Muscle of leg (tissue), 16 donors: ENCODE results near the gene FYCO1. TPM values are rescaled to one million over a fixed set of nuclear protein-coding genes. Genes with fewer than 3 reads are reported as not detected.
A peak's percentile ranks its signal among the peaks of the same experiment; 100 is the strongest.
"Not testable (repeated sequence)": the region's sequence is repeated elsewhere in the genome, so short reads cannot be mapped to it uniquely, and the experiment has no call there.

Experiments used
- DNase-seq: peaks from one replicate; pipeline ENCODE4 v3.0.0; 2013
- H3K27ac ChIP-seq: one replicate; pipeline ENCODE4 v1.5.1; 2013; ENCODE audit warnings: mild to moderate bottlenecking, low read length, control low read depth
- H3K27me3 ChIP-seq: one replicate; pipeline ENCODE4 v1.6.1; 2013; ENCODE audit warnings: low read length; ENCODE audit not compliant: control insufficient read depth, insufficient read depth
- H3K36me3 ChIP-seq: one replicate; pipeline ENCODE4 v1.6.1; 2013; ENCODE audit warnings: low read length; ENCODE audit not compliant: control insufficient read depth, insufficient read depth
- H3K4me1 ChIP-seq: one replicate; pipeline ENCODE4 v1.6.1; 2013; ENCODE audit warnings: low read length; ENCODE audit not compliant: control insufficient read depth, insufficient read depth
- H3K4me3 ChIP-seq: one replicate; pipeline ENCODE4 v1.5.1; 2013; ENCODE audit warnings: low read length, control low read depth
- H3K9me3 ChIP-seq: replicated peaks from 2 replicates; pipeline ENCODE4 v1.6.1; 2013; ENCODE audit warnings: low read depth, low read length; ENCODE audit not compliant: control insufficient read depth
- WGBS: methylation state at CpG from one replicate; pipeline ENCODE4 v1.1.5; 2013; ENCODE audit warnings: missing lambda C conversion rate; ENCODE audit not compliant: insufficient coverage; 5-methylcytosine and 5-hydroxymethylcytosine counted together
- long read RNA-seq, 11 donors: transcript quantifications; one replicate each; lab custom pipeline, GENCODE V29; 2026
- polyA plus RNA-seq, 8 donors: library from polyadenylated mRNA; unstranded; fragments of 120-200 nt; gene quantifications; one replicate each; pipeline versions ENCODE4 v1.2.1 to v1.2.3, GENCODE V29; 2013; ENCODE audit warnings: inconsistent platforms in 1 of 8, low replicate concordance in 1 of 8; ENCODE audit not compliant: insufficient read length in 8 of 8, insufficient read depth in 1 of 8
- total RNA-seq: library from RNA; stranded (reverse); fragments of 120-200 nt; gene quantifications from one replicate; pipeline ENCODE4 v1.2.4, GENCODE V29; 2013

FYCO1 gene
- total RNA-seq (18.6 TPM), polyA plus RNA-seq (10 to 100 TPM; 22.7 to 33.6 (median 25.6) TPM)
- long read RNA-seq, donor 1, partial matches to known transcripts, result 22 of 22 reads
- long read RNA-seq, donor 1, other reads (novel, unspliced or antisense), result 0 of 22 reads
- long read RNA-seq, donor 2, result 0 reads
- long read RNA-seq, donor 3, full-length matches to known transcripts, result 5 of 5 reads
- long read RNA-seq, donor 3, partial matches to known transcripts, result 0 of 5 reads
- long read RNA-seq, donor 3, other reads (novel, unspliced or antisense), result 0 of 5 reads
- long read RNA-seq, donor 4, full-length matches to known transcripts, result 1 of 1 reads
- long read RNA-seq, donor 4, partial matches to known transcripts, result 0 of 1 reads
- long read RNA-seq, donor 4, other reads (novel, unspliced or antisense), result 0 of 1 reads
- long read RNA-seq, donor 5, partial matches to known transcripts, result 0 of 1 reads
- long read RNA-seq, donor 5, other reads (novel, unspliced or antisense), result 0 of 1 reads
- long read RNA-seq, donor 6, full-length matches to known transcripts, result 2 of 24 reads
- long read RNA-seq, donor 6, partial matches to known transcripts, result 22 of 24 reads
- long read RNA-seq, donor 6, other reads (novel, unspliced or antisense), result 0 of 24 reads
- long read RNA-seq, donor 7, partial matches to known transcripts, result 17 of 18 reads
- long read RNA-seq, donor 7, other reads (novel, unspliced or antisense), result 0 of 18 reads
- long read RNA-seq, donor 8, partial matches to known transcripts, result 0 of 1 reads
- long read RNA-seq, donor 8, other reads (novel, unspliced or antisense), result 0 of 1 reads
- long read RNA-seq, donor 9, result 0 reads
- long read RNA-seq, donor 10, partial matches to known transcripts, result 7 of 7 reads
- long read RNA-seq, donor 10, other reads (novel, unspliced or antisense), result 0 of 7 reads
- long read RNA-seq, donor 11, full-length matches to known transcripts, result 1 of 6 reads
- long read RNA-seq, donor 11, partial matches to known transcripts, result 5 of 6 reads
- long read RNA-seq, donor 11, other reads (novel, unspliced or antisense), result 0 of 6 reads

DNA sequence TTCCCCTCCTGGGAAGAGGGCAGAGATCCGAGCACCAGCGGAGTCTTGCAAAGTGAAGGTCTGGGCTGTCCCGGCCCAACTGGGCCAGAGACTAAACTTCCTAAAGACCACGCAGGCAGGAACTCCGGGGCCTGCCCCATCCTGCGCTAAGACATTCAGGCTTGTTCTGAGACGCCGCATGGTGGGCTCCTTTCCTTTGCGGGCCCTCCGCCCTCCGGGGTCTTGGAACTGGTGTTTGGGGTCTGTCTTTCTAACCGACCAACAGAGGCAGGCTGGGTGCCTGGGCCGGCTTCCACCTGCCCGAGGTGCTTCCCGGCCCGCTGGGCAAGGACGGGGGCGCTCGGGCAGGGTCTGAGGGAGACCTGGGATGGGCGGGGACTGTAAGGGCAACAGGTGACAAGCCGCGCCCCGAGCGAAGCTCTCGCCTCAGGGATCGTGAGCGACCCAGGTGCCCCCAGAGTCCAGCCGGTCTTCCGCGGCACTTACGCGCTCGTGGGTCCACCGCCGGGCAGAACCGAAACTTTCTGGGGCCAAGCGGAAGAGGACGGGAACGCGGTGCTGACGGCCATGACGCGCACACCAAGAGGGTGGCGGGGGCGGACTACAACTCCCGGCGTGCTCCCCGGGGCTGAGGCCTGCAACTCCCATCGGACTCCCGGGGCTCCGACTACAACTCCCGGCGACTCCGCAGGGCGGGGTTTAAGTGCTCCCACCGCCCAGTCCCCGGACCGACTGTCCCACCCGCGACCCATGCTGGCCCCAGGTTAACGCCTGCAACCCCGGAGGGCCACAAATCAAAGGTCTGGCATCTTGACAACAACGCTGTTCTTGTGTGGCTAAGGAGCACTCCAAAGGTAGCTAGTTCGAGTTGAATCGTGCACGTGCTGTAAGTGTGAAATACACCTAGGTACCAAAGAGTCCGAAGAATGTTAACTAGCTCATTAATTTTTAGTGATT lies at the start of gene FYCO1:
TSS of gene FYCO1 (minus strand) at position 589 of the 957 bp plus-strand sequence. CDS start 10,914 bp downstream, outside the sequence.
- DNase-seq, result peak; percentile 95
- H3K27me3 ChIP-seq, result peaks cover 8% of the 10 kb centered on the region
- WGBS, result under 1% methylated on average over 62 of the region's 67 CpGs
- H3K27ac ChIP-seq, result peak within 1 kb of the TSS; percentile 79
- no peaks in the 10 kb centered on the region for H3K9me3 ChIP-seq
- H3K4me1 ChIP-seq, result peaks cover 24% of the 10 kb centered on the region
- peak within 1 kb of the TSS; percentile 62 for H3K4me3 ChIP-seq
- no peaks in the 10 kb centered on the region for H3K36me3 ChIP-seq

DNA sequence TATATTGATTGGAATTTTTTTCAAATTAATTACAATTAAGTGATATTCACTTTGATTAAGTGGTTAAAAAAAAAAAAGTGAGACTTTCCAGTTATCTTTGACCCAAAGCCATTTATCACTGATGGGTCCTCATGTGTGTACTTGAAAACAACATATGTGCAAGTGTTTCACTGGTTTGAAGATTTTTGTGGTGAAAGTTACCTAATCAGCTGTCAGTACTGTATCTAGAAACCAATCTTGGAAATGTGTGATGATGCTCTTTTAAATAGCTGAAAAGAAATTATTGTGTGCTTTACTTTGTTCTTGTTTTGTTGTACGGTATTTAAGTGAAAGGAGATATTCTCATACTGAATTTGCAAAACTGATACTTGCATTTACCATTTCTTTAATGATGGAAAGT lies 43.3 kb upstream of the FYCO1 start:
- Histone ChIP-seq H3K4me1 (no peaks in the 10 kb centered on the region), H3K27ac (no peak overlapping the region), H3K36me3 (no peaks in the 10 kb centered on the region), H3K9me3 (no peaks in the 10 kb centered on the region), H3K27me3 (no peaks in the 10 kb centered on the region), H3K4me3 (no peak overlapping the region)
- WGBS, result no CpG with 5 or more reads among the region's 1 CpG
- DNase-seq, result no peak

DNA sequence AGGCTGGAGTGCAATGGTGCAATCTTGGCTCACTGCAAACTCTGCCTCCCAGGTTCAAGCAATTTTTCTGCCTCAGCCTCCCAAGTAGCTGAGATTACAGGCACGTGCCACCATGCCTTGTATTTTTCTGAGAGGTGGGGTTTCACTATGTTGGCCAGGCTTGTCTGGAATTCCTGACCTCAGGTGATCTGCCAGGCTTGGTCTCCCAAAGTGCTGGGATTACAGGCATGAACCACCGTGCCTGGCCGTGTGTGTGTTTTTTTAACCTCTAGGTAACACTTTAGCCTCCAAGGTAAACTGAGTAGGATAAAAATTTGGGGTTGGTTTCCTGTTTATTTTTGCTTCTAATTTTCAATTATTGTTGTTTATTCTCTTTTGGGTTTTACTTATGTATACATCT lies 42.4 kb upstream of the FYCO1 start:
- H3K27ac ChIP-seq, H3K27me3 ChIP-seq, H3K9me3 ChIP-seq, H3K4me3 ChIP-seq, H3K36me3 ChIP-seq, DNase-seq, H3K4me1 ChIP-seq: not testable (repeated sequence)
- WGBS, result no CpG with 5 or more reads among the region's 3 CpGs

- peaks cover 2% of the 10 kb centered on the region for H3K9me3 ChIP-seq
- WGBS, result no CpG with 5 or more reads among the region's 1 CpG
- no peaks in the 10 kb centered on the region for H3K36me3 ChIP-seq
- no peak overlapping the region for H3K4me3 ChIP-seq
- no peaks in the 10 kb centered on the region for H3K4me1 ChIP-seq
- no peaks in the 10 kb centered on the region for H3K27me3 ChIP-seq
- no peak for DNase-seq
- H3K27ac ChIP-seq, result no peak overlapping the region
These were observed 40.6 kb upstream of the FYCO1 start for GRCh38 chr3:46036191-46036590.

- WGBS, result 50% methylated on average over 2 of the region's 2 CpGs
- DNase-seq, result no peak
- no peaks in the 10 kb centered on the region for H3K4me1 ChIP-seq
- H3K27ac ChIP-seq, result no peak overlapping the region
- no peak overlapping the region for H3K4me3 ChIP-seq
- H3K27me3 ChIP-seq, result no peaks in the 10 kb centered on the region
- peaks cover 11% of the 10 kb centered on the region for H3K9me3 ChIP-seq
- no peaks in the 10 kb centered on the region for H3K36me3 ChIP-seq
These were observed 36.1 kb upstream of the FYCO1 start for GRCh38 chr3:46031747-46032146.

DNA sequence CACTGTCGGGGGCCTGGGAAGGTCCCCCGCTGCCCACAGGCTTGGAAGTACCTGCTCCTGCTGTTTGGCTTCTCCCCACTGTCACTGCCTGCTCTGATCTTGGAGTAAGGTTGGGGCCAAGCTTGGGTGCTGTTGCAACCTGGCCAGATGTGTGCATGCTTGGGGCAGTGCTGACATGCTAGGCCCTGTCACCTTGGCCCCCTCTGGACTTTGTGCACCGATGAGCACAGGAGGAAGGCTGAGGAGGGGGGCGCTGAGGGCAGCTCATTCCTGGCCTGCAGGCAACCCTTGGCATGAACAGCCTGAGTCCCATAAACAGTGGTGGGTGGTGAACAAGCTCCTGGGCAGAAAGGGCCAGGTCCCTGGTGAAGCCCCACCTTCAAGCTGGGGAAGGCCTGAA lies 35.6 kb upstream of the FYCO1 start:
- Histone ChIP-seq H3K27me3 (no peaks in the 10 kb centered on the region), H3K36me3 (no peaks in the 10 kb centered on the region), H3K9me3 (peaks cover 11% of the 10 kb centered on the region), H3K4me1 (no peaks in the 10 kb centered on the region), H3K4me3 (no peak overlapping the region), H3K27ac (no peak overlapping the region)
- DNase-seq, result no peak
- WGBS, result 97% methylated on average over 4 of the region's 4 CpGs

DNA sequence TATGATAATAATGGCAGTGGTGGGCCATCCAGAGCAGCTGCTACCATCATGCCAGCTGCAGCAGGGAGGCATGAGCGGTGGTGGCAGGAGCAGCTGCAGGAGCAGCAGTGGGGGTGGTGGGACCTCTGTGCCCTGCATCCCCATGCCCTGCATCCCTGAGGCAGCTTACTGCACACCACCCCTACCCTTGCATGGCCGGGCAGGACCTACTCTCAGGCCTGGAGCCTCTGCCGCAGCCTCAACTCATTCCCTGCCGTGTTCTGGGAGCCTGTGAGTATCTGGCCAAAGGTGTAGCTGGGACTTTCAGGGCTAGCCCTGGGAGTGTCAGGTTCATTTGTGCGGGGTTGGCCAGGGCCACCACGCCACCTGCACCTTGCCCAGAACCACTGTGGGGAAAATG lies 35.0 kb upstream of the FYCO1 start:
- Histone ChIP-seq H3K27me3 (no peaks in the 10 kb centered on the region), H3K36me3 (no peaks in the 10 kb centered on the region), H3K27ac (no peak overlapping the region), H3K4me1 (no peaks in the 10 kb centered on the region), H3K4me3 (no peak overlapping the region), H3K9me3 (peaks cover 11% of the 10 kb centered on the region)
- 100% methylated on average over 4 of the region's 6 CpGs for WGBS
- DNase-seq, result no peak

DNA sequence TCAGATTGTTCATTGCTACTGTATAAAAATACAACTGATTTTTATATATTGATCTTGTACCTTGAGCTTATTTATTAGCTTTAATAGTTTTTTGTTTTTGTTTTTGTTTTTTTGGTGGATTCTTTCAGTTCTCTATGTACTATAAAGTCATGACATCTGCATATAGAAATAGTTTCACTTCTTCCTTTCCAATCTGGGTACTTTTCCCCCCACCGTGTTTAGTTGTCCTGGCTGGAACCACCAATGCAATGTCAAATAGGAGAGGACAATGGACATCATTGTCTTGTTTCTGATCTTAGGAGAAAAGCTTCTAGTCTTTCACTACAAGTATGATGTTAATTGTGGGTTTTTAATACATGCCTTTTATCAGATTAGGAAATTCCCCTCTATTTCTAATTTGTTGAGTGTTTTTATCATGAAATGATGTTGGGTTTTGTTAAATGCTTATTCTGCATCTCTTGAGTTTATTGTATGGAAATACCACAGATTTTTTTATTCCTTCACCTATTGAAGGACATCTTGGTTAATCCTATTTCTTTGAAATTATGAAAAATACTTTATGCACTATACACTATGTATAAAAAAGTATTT lies 34.4 kb upstream of the FYCO1 start:
- no peak for DNase-seq
- no peaks in the 10 kb centered on the region for H3K36me3 ChIP-seq
- H3K9me3 ChIP-seq, result peaks cover 11% of the 10 kb centered on the region
- no peak overlapping the region for H3K4me3 ChIP-seq
- no peak overlapping the region for H3K27ac ChIP-seq
- H3K4me1 ChIP-seq, result no peaks in the 10 kb centered on the region
- WGBS, result no CpG with 5 or more reads among the region's 1 CpG
- H3K27me3 ChIP-seq, result no peaks in the 10 kb centered on the region

- H3K4me3 ChIP-seq, result no peak overlapping the region
- no peak overlapping the region for H3K27ac ChIP-seq
- no peaks in the 10 kb centered on the region for H3K36me3 ChIP-seq
- H3K4me1 ChIP-seq, result no peaks in the 10 kb centered on the region
- H3K27me3 ChIP-seq, result no peaks in the 10 kb centered on the region
- WGBS, result 86% methylated on average over 4 of the region's 6 CpGs
- no peak for DNase-seq
- H3K9me3 ChIP-seq, result peaks cover 11% of the 10 kb centered on the region
These were observed 32.2 kb upstream of the FYCO1 start for GRCh38 chr3:46027736-46028397.
